SK-N-SH (cell line): Measurements from ENCODE around the gene AMDHD2. TPM values are rescaled to one million over a fixed set of nuclear protein-coding genes. Genes with fewer than 3 reads are reported as not detected.

Experiments used
- CTCF ChIA-PET: fragments of 300-600, 350-600 bp; formaldehyde crosslinking; extraction: SDS; loops from one replicate; lab custom pipeline; 2021; lab: Yijun Ruan, JAX
- POLR2A ChIA-PET: fragments of 350-600 bp; sonication (Branson Sonifier 250); formaldehyde crosslinking; extraction: SDS; loops from one replicate; lab custom pipeline; 2020; ENCODE audit warnings: antibody characterized with exemption, inconsistent platforms; lab: Yijun Ruan, JAX
- DNase-seq: peaks from one replicate; pipeline ENCODE4 v3.0.0; 2012
- H2AFZ ChIP-seq: fragments of 200-600 bp; sonication (generic); 2 replicates; pipeline ENCODE4 v1.8.1; 2016; ENCODE audit warnings: antibody characterized with exemption, mild to moderate bottlenecking, low read depth
- H3F3A ChIP-seq: fragments of 200-600 bp; sonication (generic); replicated peaks from 2 replicates; pipeline ENCODE3; 2016; ENCODE audit warnings: antibody characterized with exemption, mild to moderate bottlenecking; ENCODE audit not compliant: insufficient read depth
- H3K27ac ChIP-seq, 2 experiments: fragments of 200-500 bp in 1 of 2; fragments of 200-600 bp in 1 of 2; sonication (Bioruptor generic) in 1 of 2; sonication (generic), shearing (Covaris generic) in 1 of 2; 2 replicates each; pipeline versions ENCODE4 v1.5.1 to v1.6.1; 2014 to 2016; ENCODE audit warnings: low read depth in 2 of 2, inconsistent platforms in 1 of 2, low read length in 1 of 2, mild to moderate bottlenecking in 1 of 2, mixed read lengths in 1 of 2
- H3K27me3 ChIP-seq: fragments of 200-600 bp; sonication (generic), shearing (Covaris generic); 2 replicates; pipeline ENCODE4 v1.6.1; 2016; ENCODE audit warnings: mixed run types; ENCODE audit not compliant: insufficient read depth
- H3K36me3 ChIP-seq, 2 experiments: fragments of 200-500 bp in 1 of 2; fragments of 200-600 bp in 1 of 2; sonication (Bioruptor generic) in 1 of 2; sonication (generic) in 1 of 2; replicated peaks in 1 of 2; 2 replicates each; pipeline versions ENCODE3 to v1.5.1; 2014 to 2016; ENCODE audit warnings: low read length in 1 of 2, mild to moderate bottlenecking in 1 of 2; ENCODE audit not compliant: insufficient read depth in 2 of 2, control insufficient read depth in 1 of 2
- H3K4me1 ChIP-seq, 2 experiments: fragments of 200-500 bp in 1 of 2; fragments of 200-600 bp in 1 of 2; sonication (Bioruptor generic) in 1 of 2; sonication (generic), shearing (Covaris generic) in 1 of 2; 2 replicates each; pipeline versions ENCODE4 v1.5.1 to v1.6.1; 2014 to 2016; ENCODE audit warnings: low read depth in 1 of 2, low read length in 1 of 2, mixed run types in 1 of 2; ENCODE audit not compliant: insufficient read depth in 2 of 2, control insufficient read depth in 1 of 2
- H3K4me2 ChIP-seq: fragments of 200-600 bp; sonication (generic), shearing (Covaris generic); 2 replicates; pipeline ENCODE4 v1.6.1; 2017; ENCODE audit warnings: mixed run types
- H3K4me3 ChIP-seq, 2 experiments: fragments of 200-500 bp in 1 of 2; fragments of 200-600 bp in 1 of 2; sonication (Bioruptor generic) in 1 of 2; sonication (generic), shearing (Covaris generic) in 1 of 2; 2 replicates each; pipeline versions ENCODE4 v1.5.1 to v1.8.1; 2014 to 2016; ENCODE audit warnings: low read depth in 2 of 2, inconsistent platforms in 1 of 2, low read length in 1 of 2, mild to moderate bottlenecking in 1 of 2, mixed read lengths in 1 of 2, moderate library complexity in 1 of 2
- H3K79me2 ChIP-seq: fragments of 200-600 bp; sonication (generic); 2 replicates; pipeline ENCODE4 v1.8.1; 2017; ENCODE audit warnings: mild to moderate bottlenecking; ENCODE audit not compliant: insufficient read depth
- H3K9ac ChIP-seq: fragments of 200-600 bp; sonication (generic); 2 replicates; pipeline ENCODE4 v1.6.1; 2017; ENCODE audit warnings: mixed run types
- H3K9me2 ChIP-seq: fragments of 200-600 bp; sonication (generic); 2 replicates; pipeline ENCODE4 v1.6.1; 2017; ENCODE audit warnings: mixed run types
- H3K9me3 ChIP-seq: fragments of 200-600 bp; sonication (generic); 2 replicates; pipeline ENCODE4 v1.6.1; 2017; ENCODE audit warnings: mixed run types, mild to moderate bottlenecking, moderate library complexity
- H4K20me1 ChIP-seq: fragments of 200-600 bp; sonication (generic); 2 replicates; pipeline ENCODE4 v1.6.1; 2017; ENCODE audit warnings: mild to moderate bottlenecking, mixed run types; ENCODE audit not compliant: insufficient read depth
- CHD2 ChIP-seq: fragments of 150-350 bp; IDR thresholded peaks from 2 replicates; pipeline ENCODE4 v1.6.1; 2018; ENCODE audit warnings: low read length; ENCODE audit not compliant: partially characterized antibody
- CTCF ChIP-seq: fragments of 200-600 bp; sonication (generic); IDR thresholded peaks from 2 replicates; pipeline ENCODE4 v1.6.1; 2017; ENCODE audit warnings: antibody characterized with exemption, mild to moderate bottlenecking, moderate library complexity
- ELF1 ChIP-seq: IDR thresholded peaks from 2 replicates; pipeline ENCODE4 v1.4.0; 2012
- FOSL2 ChIP-seq: IDR thresholded peaks from 2 replicates; pipeline ENCODE4 v1.4.0; 2012; ENCODE audit warnings: low read depth, mild to moderate bottlenecking, moderate library complexity, borderline replicate concordance
- FOXJ3 ChIP-seq: sonication (generic); formaldehyde crosslinking; IDR thresholded peaks from 2 replicates; pipeline ENCODE4 v1.5.1; 2020; ENCODE audit warnings: mild to moderate bottlenecking, missing genetic modification reagents
- FOXM1 ChIP-seq: IDR thresholded peaks from 2 replicates; pipeline ENCODE4 v1.4.0; 2012; ENCODE audit warnings: low read depth, mild to moderate bottlenecking
- GABPA ChIP-seq: IDR thresholded peaks from 2 replicates; pipeline ENCODE4 v1.4.0; 2012; ENCODE audit warnings: low read depth, mild to moderate bottlenecking
- GATA2 ChIP-seq: sonication (generic); formaldehyde crosslinking; IDR thresholded peaks from 2 replicates; pipeline ENCODE4 v1.5.0; 2020; ENCODE audit warnings: mild to moderate bottlenecking, missing genetic modification reagents
- IRF3 ChIP-seq: fragments of 150-350 bp; IDR thresholded peaks from 2 replicates; pipeline ENCODE4 v1.6.1; 2016; ENCODE audit warnings: mild to moderate bottlenecking, low read depth, low read length
- MEF2A ChIP-seq: IDR thresholded peaks from 2 replicates; pipeline ENCODE4 v1.4.0; 2012; ENCODE audit warnings: low read depth, borderline replicate concordance
- NRF1 ChIP-seq: IDR thresholded peaks from 2 replicates; pipeline ENCODE4 v1.6.1; 2012; ENCODE audit warnings: low read depth, mild to moderate bottlenecking, low read length
- PBX3 ChIP-seq: IDR thresholded peaks from 2 replicates; pipeline ENCODE4; 2012
- RCOR1 ChIP-seq: fragments of 150-350 bp; IDR thresholded peaks from 2 replicates; pipeline ENCODE4 v1.6.1; 2017; ENCODE audit warnings: antibody characterized with exemption, low read length
- REST ChIP-seq: IDR thresholded peaks from 2 replicates; pipeline ENCODE4 v1.6.1; 2012; ENCODE audit warnings: mild to moderate bottlenecking, low read depth, low read length, moderate library complexity
- RFX5 ChIP-seq: IDR thresholded peaks from 2 replicates; pipeline ENCODE4 v1.6.1; 2012; ENCODE audit warnings: mild to moderate bottlenecking, improper control_type of control experiment, low read length
- RXRA ChIP-seq: IDR thresholded peaks from 2 replicates; pipeline ENCODE4 v1.4.0; 2012; ENCODE audit warnings: low read depth, mild to moderate bottlenecking, borderline replicate concordance
- SMC3 ChIP-seq: IDR thresholded peaks from 2 replicates; pipeline ENCODE4 v1.6.1; 2012; ENCODE audit warnings: low read depth, low read length, improper control_type of control experiment
- TCF12 ChIP-seq: IDR thresholded peaks from 2 replicates; pipeline ENCODE4 v1.4.0; 2012
- TEAD4 ChIP-seq: IDR thresholded peaks from 2 replicates; pipeline ENCODE4 v1.4.0; 2012; ENCODE audit warnings: mild to moderate bottlenecking, borderline replicate concordance; ENCODE audit not compliant: insufficient read depth
- WGBS: methylation state at CpG from one replicate; pipeline ENCODE4 v1.1.6; 2017; ENCODE audit warnings: low lambda C conversion rate; 5-methylcytosine and 5-hydroxymethylcytosine counted together
- polyA plus RNA-seq, 3 experiments: library from polyadenylated mRNA; depleted of rRNA; stranded (reverse); fragments of >200 nt; gene quantifications; 2 replicates each; pipeline ENCODE4 v1.2.3, GENCODE V29; 2012

Gene AMDHD2
- polyA plus RNA-seq, 1 of the 3 experiments (the other 2 are of a cell fraction), result 38.1 TPM

- no peak for TF ChIP-seq NRF1
- no peak for TF ChIP-seq SMC3
- TF ChIP-seq RCOR1, result no peak
- no peak for TF ChIP-seq RXRA
- TF ChIP-seq PBX3, result no peak
- TF ChIP-seq TEAD4, result no peak
- TF ChIP-seq IRF3, result no peak
- TF ChIP-seq GATA2, result no peak
- no peak for TF ChIP-seq ELF1
- TF ChIP-seq FOXJ3 (CRISPR knock-in tag), result no peak
- TF ChIP-seq FOSL2, result no peak
- TF ChIP-seq GABPA, result no peak
- no peak for TF ChIP-seq CHD2
- no peak for TF ChIP-seq RFX5
- TF ChIP-seq REST, result no peak
- TF ChIP-seq MEF2A, result no peak
- TF ChIP-seq TCF12, result no peak
- no peak for TF ChIP-seq CTCF
- no peak for TF ChIP-seq FOXM1
- Histone ChIP-seq H3F3A (peaks cover 4% of the 10 kb centered on the region), H3K9me2 (no peaks in the 10 kb centered on the region), H2AFZ (no peak overlapping the region), H3K27ac (no peak overlapping the region), H3K27me3 (no peaks in the 10 kb centered on the region), H3K36me3 (peaks cover 0 to 16% of the 10 kb centered on the region in 2 experiments), H3K9ac (no peak overlapping the region), H3K4me2 (no peak overlapping the region), H4K20me1 (0 out of 2 replicates have a peak, but pooled peaks cover 4% of the 10 kb centered on the region), H3K4me1 (peaks cover 0 to 27% of the 10 kb centered on the region in 2 experiments; a peak in 1 of 4 replicates), H3K9me3 (no peaks in the 10 kb centered on the region), H3K79me2 (no peaks in the 10 kb centered on the region), H3K4me3 (no peak overlapping the region)
- ChIA-PET CTCF (interaction anchor here (1.0 to 4.3 kb wide), 7 partner anchors 13 to 76 kb away, joined by 3 to 95 read pairs (median 5); partner anchors contain the start of genes CCNF, NTN3, TBC1D24 and TEDC2), POLR2A (no interaction called here)
- DNase-seq, result no peak
- 87% methylated on average over 4 of the region's 6 CpGs for WGBS
Measured at GRCh38 chr16:2499454-2499853, 20.7 kb upstream of the AMDHD2 start.
